AG04449 (cell line): ENCODE results near the gene TPO.
"Not testable (repeated sequence)": the region's sequence is repeated elsewhere in the genome, so short reads cannot be mapped to it uniquely, and the experiment has no call there.

Experiments
- CTCF ChIA-PET: fragments of 350-600 bp; formaldehyde crosslinking; extraction: SDS; loops from one replicate; lab custom pipeline; 2021; ENCODE audit warnings: antibody characterized with exemption; lab: Yijun Ruan, JAX
- POLR2A ChIA-PET: fragments of 400-600, 350-600 bp; formaldehyde crosslinking; extraction: SDS; loops from one replicate; lab custom pipeline; 2020; ENCODE audit warnings: antibody characterized with exemption, inconsistent platforms; lab: Yijun Ruan, JAX
- DNase-seq: peaks from one replicate; pipeline ENCODE4 v3.0.0-alpha.2; 2010; ENCODE audit warnings: low read depth, low spot score
- H3K4me3 ChIP-seq: 2 replicates; pipeline ENCODE4 v1.5.1; 2011; ENCODE audit warnings: low read depth, mild to moderate bottlenecking, control low read depth, low read length
- CTCF ChIP-seq: IDR thresholded peaks from one replicate; pipeline ENCODE4 v1.5.1; 2011; ENCODE audit warnings: mild to moderate bottlenecking, moderate library complexity, low read length, control low read depth, inconsistent platforms; ENCODE audit not compliant: insufficient read depth; ENCODE audit errors: missing control alignments

TPO gene

GRCh38 chr2:1489486-1489885 is 76.2 kb downstream of the TPO start:
- CTCF ChIA-PET, result no interaction called here
- TF ChIP-seq CTCF, result no peak
- no peak overlapping the region for H3K4me3 ChIP-seq
- DNase-seq, result no peak
- POLR2A ChIA-PET, result no interaction called here

GRCh38 chr2:1490381-1490780 is 77.1 kb downstream of the TPO start:
- CTCF ChIA-PET, DNase-seq, POLR2A ChIA-PET, H3K4me3 ChIP-seq: not testable (repeated sequence)

GRCh38 chr2:1491751-1492150 is 78.5 kb downstream of the TPO start:
- CTCF ChIA-PET, result no interaction called here
- H3K4me3 ChIP-seq, result no peak overlapping the region
- POLR2A ChIA-PET, result no interaction called here
- no peak for DNase-seq
- TF ChIP-seq CTCF, result no peak

GRCh38 chr2:1492231-1492630 is 79.0 kb downstream of the TPO start:
- POLR2A ChIA-PET, DNase-seq, H3K4me3 ChIP-seq, CTCF ChIA-PET: not testable (repeated sequence)

GRCh38 chr2:1492711-1493430 is 79.6 kb downstream of the TPO start:
- ChIA-PET CTCF (no interaction called here), POLR2A (no interaction called here)
- TF ChIP-seq CTCF, result no peak
- DNase-seq, result no peak
- no peak overlapping the region for H3K4me3 ChIP-seq

- ChIA-PET CTCF (no interaction called here), POLR2A (no interaction called here)
- DNase-seq, result no peak
- no peak for TF ChIP-seq CTCF
- no peak overlapping the region for H3K4me3 ChIP-seq
Observed at GRCh38 chr2:1493431-1494126, 80.3 kb downstream of the TPO start.

GRCh38 chr2:1494257-1494656 is 81.0 kb downstream of the TPO start:
- H3K4me3 ChIP-seq, result no peak overlapping the region
- ChIA-PET CTCF (no interaction called here), POLR2A (no interaction called here)
- no peak for TF ChIP-seq CTCF
- DNase-seq, result no peak
